H9 (cell line): ENCODE results near the gene GNRHR. TPM values are rescaled to one million over a fixed set of nuclear protein-coding genes. Genes with fewer than 3 reads are reported as not detected.

ENCODE experiments used
- DNase-seq: peaks from one replicate; pipeline ENCODE4 v3.0.0-alpha.2; 2017
- H2AFZ ChIP-seq: one replicate; pipeline ENCODE4 v1.6.1; 2013; ENCODE audit warnings: mild to moderate bottlenecking, low read length, control low read depth, moderate library complexity
- H2AK5ac ChIP-seq: 2 replicates; pipeline ENCODE4 v1.6.1; 2013; ENCODE audit warnings: low read length, control low read depth, mixed read lengths; ENCODE audit not compliant: insufficient read length
- H2BK120ac ChIP-seq: one replicate; pipeline ENCODE4 v1.6.1; 2013; ENCODE audit warnings: low read depth, mild to moderate bottlenecking, low read length, control low read depth, inconsistent platforms; ENCODE audit not compliant: poor library complexity, severe bottlenecking
- H2BK12ac ChIP-seq: 2 replicates; pipeline ENCODE4 v1.6.1; 2013; ENCODE audit warnings: low read length, control low read depth, mixed read lengths, low read depth; ENCODE audit not compliant: insufficient read length
- H2BK15ac ChIP-seq: 2 replicates; pipeline ENCODE4 v1.6.1; 2013; ENCODE audit warnings: low read depth, low read length, control low read depth
- H2BK20ac ChIP-seq: one replicate; pipeline ENCODE4 v1.6.1; 2013; ENCODE audit warnings: low read depth, mild to moderate bottlenecking, low read length, control low read depth, inconsistent platforms; ENCODE audit not compliant: poor library complexity, severe bottlenecking
- H2BK5ac ChIP-seq: 2 replicates; pipeline ENCODE4 v1.6.1; 2013; ENCODE audit warnings: low read length, control low read depth, mixed read lengths; ENCODE audit not compliant: insufficient read length
- H3K14ac ChIP-seq: 2 replicates; pipeline ENCODE4 v1.6.1; 2013; ENCODE audit warnings: low read length, control low read depth; ENCODE audit not compliant: insufficient read depth
- H3K18ac ChIP-seq: 2 replicates; pipeline ENCODE4 v1.6.1; 2013; ENCODE audit warnings: low read depth, mild to moderate bottlenecking, mixed read lengths, low read length, control low read depth; ENCODE audit not compliant: insufficient read length
- H3K23ac ChIP-seq: 2 replicates; pipeline ENCODE4 v1.6.1; 2013; ENCODE audit warnings: low read length, control low read depth, mixed read lengths, low read depth; ENCODE audit not compliant: insufficient read length
- H3K23me2 ChIP-seq: 2 replicates; pipeline ENCODE4 v1.6.1; 2013; ENCODE audit warnings: low read depth, mild to moderate bottlenecking, mixed read lengths, low read length, control low read depth; ENCODE audit not compliant: insufficient read length, poor library complexity, severe bottlenecking
- H3K27ac ChIP-seq: 2 replicates; pipeline ENCODE4 v1.5.1; 2013; ENCODE audit warnings: low read length, control low read depth, mixed read lengths, low read depth; ENCODE audit not compliant: insufficient read length
- H3K27me3 ChIP-seq: 2 replicates; pipeline ENCODE4 v1.6.1; 2013; ENCODE audit warnings: low read length, control low read depth, inconsistent platforms; ENCODE audit not compliant: insufficient read depth
- H3K4ac ChIP-seq: 2 replicates; pipeline ENCODE4 v1.6.1; 2013; ENCODE audit warnings: low read depth, mild to moderate bottlenecking, control low read depth, inconsistent platforms, low read length, moderate library complexity
- H3K4me1 ChIP-seq: 2 replicates; pipeline ENCODE4 v1.6.1; 2013; ENCODE audit warnings: low read length, control low read depth, inconsistent platforms; ENCODE audit not compliant: insufficient read depth
- H3K4me2 ChIP-seq: 2 replicates; pipeline ENCODE4 v1.6.1; 2013; ENCODE audit warnings: low read length, control low read depth, mixed read lengths; ENCODE audit not compliant: insufficient read length, insufficient read depth
- H3K56ac ChIP-seq: 2 replicates; pipeline ENCODE4 v1.6.1; 2013; ENCODE audit warnings: low read depth, mild to moderate bottlenecking, mixed read lengths, low read length, control low read depth; ENCODE audit not compliant: insufficient read length
- H3K79me1 ChIP-seq: 2 replicates; pipeline ENCODE4 v1.6.1; 2013; ENCODE audit warnings: low read depth, mild to moderate bottlenecking, moderate library complexity, low read length, control low read depth, inconsistent platforms; ENCODE audit not compliant: insufficient read depth, poor library complexity, severe bottlenecking
- H3K79me2 ChIP-seq: 2 replicates; pipeline ENCODE4 v1.6.1; 2013; ENCODE audit warnings: low read length, control low read depth, inconsistent platforms; ENCODE audit not compliant: insufficient read depth
- H3K9ac ChIP-seq: 2 replicates; pipeline ENCODE4 v1.6.1; 2013; ENCODE audit warnings: low read length, control low read depth, mixed read lengths; ENCODE audit not compliant: insufficient read length; ENCODE audit errors: extremely low read depth
- H3K9me3 ChIP-seq: one replicate; pipeline ENCODE4 v1.6.1; 2013; ENCODE audit warnings: low read depth, low read length, inconsistent platforms; ENCODE audit not compliant: control insufficient read depth
- H3T11ph ChIP-seq: one replicate; pipeline ENCODE4 v1.6.1; 2013; ENCODE audit warnings: mild to moderate bottlenecking, low read length, control low read depth, inconsistent platforms
- H4K20me1 ChIP-seq: one replicate; pipeline ENCODE4 v1.6.1; 2013; ENCODE audit not compliant: control insufficient read depth, insufficient read length, insufficient read depth
- H4K5ac ChIP-seq: 2 replicates; pipeline ENCODE4 v1.6.1; 2013; ENCODE audit warnings: low read depth, mild to moderate bottlenecking, mixed read lengths, low read length, control low read depth; ENCODE audit not compliant: insufficient read length
- H4K8ac ChIP-seq: replicated peaks from 2 replicates; pipeline ENCODE4 v1.6.1; 2013; ENCODE audit warnings: low read length, control low read depth, mixed read lengths, low read depth; ENCODE audit not compliant: insufficient read length
- H4K91ac ChIP-seq: 2 replicates; pipeline ENCODE4 v1.6.1; 2013; ENCODE audit warnings: low read depth, mild to moderate bottlenecking, moderate library complexity, mixed read lengths, low read length, control low read depth; ENCODE audit not compliant: insufficient read length
- H3K27ac Mint-ChIP-seq, 3 experiments: 2 replicates in 2 of 3; 3 replicates in 1 of 3; pipeline ENCODE4 v1.8.0; 2020 to 2021; ENCODE audit warnings: mixed read lengths in 3 of 3, mild to moderate bottlenecking in 1 of 3, moderate library complexity in 1 of 3
- H3K27me3 Mint-ChIP-seq: 2 replicates; pipeline ENCODE4 v1.8.0; 2021; ENCODE audit warnings: low read depth, mild to moderate bottlenecking, moderate library complexity, mixed read lengths
- H3K36me3 Mint-ChIP-seq, 3 experiments: 2 replicates in 2 of 3; 3 replicates in 1 of 3; pipeline ENCODE4 v1.8.0; 2020 to 2021; ENCODE audit warnings: low read depth in 3 of 3, mixed read lengths in 3 of 3; ENCODE audit not compliant: insufficient read depth in 1 of 3
- H3K4me1 Mint-ChIP-seq, 2 experiments: 2 replicates each; pipeline ENCODE4 v1.8.0; 2020; ENCODE audit warnings: mixed read lengths in 2 of 2
- H3K4me3 Mint-ChIP-seq, 2 experiments: 2 replicates in 1 of 2; 3 replicates in 1 of 2; pipeline ENCODE4 v1.8.0; 2020 to 2021; ENCODE audit warnings: mild to moderate bottlenecking in 2 of 2, mixed read lengths in 2 of 2, moderate library complexity in 1 of 2
- H3K9me3 Mint-ChIP-seq, 2 experiments: 2 replicates in 1 of 2; 3 replicates in 1 of 2; pipeline ENCODE4 v1.8.0; 2020; ENCODE audit warnings: mild to moderate bottlenecking in 2 of 2, mixed read lengths in 2 of 2, moderate library complexity in 1 of 2
- CTCF ChIP-seq: fragments of 200-600 bp; sonication (generic); conservative IDR thresholded peaks from 3 replicates; pipeline ENCODE4 v1.8.0; 2021; ENCODE audit warnings: antibody characterized with exemption, mild to moderate bottlenecking
- WGBS: extraction: QIAGEN DNeasy Blood & Tissue Kit; methylation state at CpG from one replicate; pipeline ENCODE4 v1.1.7; 2013; ENCODE audit warnings: missing lambda C conversion rate, low lambda C conversion rate, mixed read lengths; ENCODE audit not compliant: insufficient read length; ENCODE audit errors: extremely low coverage; 5-methylcytosine and 5-hydroxymethylcytosine counted together
- total RNA-seq: library from RNA; stranded (reverse); gene quantifications from 2 replicates; pipeline ENCODE4 v1.2.1, GENCODE V29; 2021

GNRHR gene
- total RNA-seq, 1 experiment from 2014 or later = not detected

- no peak overlapping the region for H3K4me3 Mint-ChIP-seq
- Histone ChIP-seq H3K4ac (no peak overlapping the region), H4K20me1 (no peaks in the 10 kb centered on the region), H3K18ac (no peak overlapping the region), H2BK20ac (no peak overlapping the region), H3K14ac (no peak overlapping the region), H4K5ac (no peak overlapping the region), H4K8ac (no peak overlapping the region), H2BK5ac (no peak overlapping the region), H2BK120ac (no peak overlapping the region), H3K79me1 (peaks cover 9% of the 10 kb centered on the region), H3K4me2 (no peak overlapping the region), H3K27ac (no peak overlapping the region), H2AK5ac (no peak overlapping the region), H3K23ac (no peak overlapping the region), H4K91ac (no peak overlapping the region), H3T11ph (no peak overlapping the region), H2AFZ (no peak overlapping the region), H3K56ac (no peak overlapping the region), H3K9ac (no peak overlapping the region), H2BK12ac (no peak overlapping the region), H3K79me2 (peaks cover 18% of the 10 kb centered on the region), H3K9me3 (no peaks in the 10 kb centered on the region), H3K27me3 (no peaks in the 10 kb centered on the region), H3K4me1 (no peaks in the 10 kb centered on the region), H3K23me2 (no peaks in the 10 kb centered on the region), H2BK15ac (no peak overlapping the region)
- no peak overlapping the region for H3K27ac Mint-ChIP-seq
- no peak for DNase-seq
- TF ChIP-seq CTCF = no peak
- no CpG with 5 or more reads among the region's 2 CpGs for WGBS
- peaks cover 7 to 8% of the 10 kb centered on the region in 2 experiments for H3K4me1 Mint-ChIP-seq
- H3K27me3 Mint-ChIP-seq = no peaks in the 10 kb centered on the region
- H3K36me3 Mint-ChIP-seq = peaks cover 5 to 30% (median 29%) of the 10 kb centered on the region in 3 experiments; a peak in 6 of 7 replicates
- H3K9me3 Mint-ChIP-seq = no peaks in the 10 kb centered on the region
These were observed 58.1 kb downstream of the GNRHR start for GRCh38 chr4:67696061-67696460.
